LNCaP clone FGC (cell line): Measurements from ENCODE around the gene OR8S1.
"Not testable (repeated sequence)": the region's sequence is repeated elsewhere in the genome, so short reads cannot be mapped to it uniquely, and the experiment has no call there.

Experiments
- DNase-seq: peaks from one replicate; pipeline ENCODE4 v3.0.0-alpha.2; 2011; ENCODE audit warnings: low read depth
- H3K4me3 ChIP-seq: 2 replicates; pipeline ENCODE4 v1.5.1; 2011; ENCODE audit warnings: mild to moderate bottlenecking, low read depth, low read length, control low read depth
- TF ChIP-seq, protein P1 (sequence below): IDR thresholded peaks from 2 replicates; pipeline ENCODE4 v1.5.1; 2012; ENCODE audit warnings: mild to moderate bottlenecking; ENCODE audit not compliant: control insufficient read depth, insufficient read depth; ENCODE audit errors: extremely low read depth

OR8S1 gene

DNA sequence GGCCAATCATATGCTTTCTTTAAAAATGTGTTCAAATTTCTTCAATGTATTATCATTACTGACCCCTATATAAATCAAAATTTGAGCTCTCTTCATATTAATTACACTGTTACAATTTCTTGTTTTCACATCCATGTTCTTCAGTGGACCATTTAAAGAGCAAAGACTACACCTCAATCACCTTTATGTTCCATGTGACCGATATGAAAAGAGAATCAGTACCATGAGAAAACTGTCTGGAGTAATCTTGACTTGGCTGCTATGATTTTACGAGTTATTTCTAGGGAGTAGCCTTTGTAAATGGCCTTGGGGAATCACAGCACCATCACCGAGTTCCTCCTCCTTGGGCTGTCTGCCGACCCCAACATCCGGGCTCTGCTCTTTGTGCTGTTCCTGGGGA, at the start of gene OR8S1:
OR8S1 (plus strand) TSS at position 301 of the 400 bp plus-strand sequence; CDS start at position 301, 0 bp downstream.
- DNase-seq, result no peak

GRCh38 chr12:48482198-48482597, 43.2 kb upstream of the OR8S1 start, which contains the start of gene C12orf54:
Gene C12orf54, plus strand, starts transcription at chr12:48482498. Its CDS starts 799 bp downstream, at chr12:48483297.
- no peak within 1 kb of the TSS for H3K4me3 ChIP-seq
- TF ChIP-seq, protein P1, sequence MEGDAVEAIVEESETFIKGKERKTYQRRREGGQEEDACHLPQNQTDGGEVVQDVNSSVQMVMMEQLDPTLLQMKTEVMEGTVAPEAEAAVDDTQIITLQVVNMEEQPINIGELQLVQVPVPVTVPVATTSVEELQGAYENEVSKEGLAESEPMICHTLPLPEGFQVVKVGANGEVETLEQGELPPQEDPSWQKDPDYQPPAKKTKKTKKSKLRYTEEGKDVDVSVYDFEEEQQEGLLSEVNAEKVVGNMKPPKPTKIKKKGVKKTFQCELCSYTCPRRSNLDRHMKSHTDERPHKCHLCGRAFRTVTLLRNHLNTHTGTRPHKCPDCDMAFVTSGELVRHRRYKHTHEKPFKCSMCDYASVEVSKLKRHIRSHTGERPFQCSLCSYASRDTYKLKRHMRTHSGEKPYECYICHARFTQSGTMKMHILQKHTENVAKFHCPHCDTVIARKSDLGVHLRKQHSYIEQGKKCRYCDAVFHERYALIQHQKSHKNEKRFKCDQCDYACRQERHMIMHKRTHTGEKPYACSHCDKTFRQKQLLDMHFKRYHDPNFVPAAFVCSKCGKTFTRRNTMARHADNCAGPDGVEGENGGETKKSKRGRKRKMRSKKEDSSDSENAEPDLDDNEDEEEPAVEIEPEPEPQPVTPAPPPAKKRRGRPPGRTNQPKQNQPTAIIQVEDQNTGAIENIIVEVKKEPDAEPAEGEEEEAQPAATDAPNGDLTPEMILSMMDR, result no peak
- DNase-seq, result no peak

More for the DNA sequence above, at the start of gene OR8S1:
- TF ChIP-seq, protein P1, result no peak
- no peak within 1 kb of the TSS for H3K4me3 ChIP-seq

- no peak for DNase-seq
- no peak overlapping the region for H3K4me3 ChIP-seq
- TF ChIP-seq, protein P1, result no peak
Measured at GRCh38 chr12:48482930-48483329, 42.5 kb upstream of the OR8S1 start.

DNA sequence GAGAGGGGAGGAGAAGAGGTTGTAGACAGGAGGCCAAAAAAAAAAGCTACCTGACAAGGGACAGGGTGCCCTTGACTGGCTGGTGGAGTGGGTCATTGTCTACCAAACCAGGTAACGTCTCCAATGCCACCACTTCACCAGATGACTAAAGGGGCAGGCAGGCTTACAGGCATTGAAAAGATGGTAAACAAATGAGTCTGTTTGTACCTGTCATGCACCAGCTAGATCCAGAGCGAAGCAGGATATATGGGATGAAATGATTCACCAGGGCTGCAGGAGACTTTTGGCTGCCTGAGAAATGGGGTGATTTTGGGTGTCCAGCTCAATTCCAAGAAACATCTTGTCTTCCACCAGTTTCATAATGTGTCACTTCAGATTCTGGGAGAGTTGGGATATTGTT, 39.2 kb upstream of the OR8S1 start:
- no peak for DNase-seq
- no peak overlapping the region for H3K4me3 ChIP-seq
- TF ChIP-seq, protein P1, result no peak

DNA sequence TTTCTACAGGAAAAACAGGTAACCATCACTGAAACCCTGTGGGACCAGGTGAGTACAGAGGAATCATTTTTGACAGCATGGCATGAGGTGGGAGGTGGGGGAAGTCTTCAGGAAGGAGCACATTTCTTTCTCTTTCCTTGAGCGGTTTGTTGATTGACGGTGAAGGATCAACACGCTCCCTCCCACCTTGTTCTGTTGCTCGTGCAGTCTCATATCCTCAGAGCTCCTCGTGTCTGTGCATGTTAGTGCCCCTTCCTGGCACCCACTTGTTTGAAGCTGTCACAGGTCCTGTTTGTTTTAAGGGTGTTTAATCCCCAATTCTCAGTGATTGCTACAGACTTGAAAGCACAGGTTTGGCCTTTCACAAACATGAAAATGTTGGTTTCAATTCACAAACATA, 38.8 kb upstream of the OR8S1 start:
- no peak for DNase-seq
- H3K4me3 ChIP-seq, result no peak overlapping the region
- TF ChIP-seq, protein P1, result no peak

- TF ChIP-seq, protein P1, result no peak
- no peak for DNase-seq
- H3K4me3 ChIP-seq, result no peak overlapping the region
Measured at GRCh38 chr12:48489012-48489411, 36.4 kb upstream of the OR8S1 start.

- DNase-seq, H3K4me3 ChIP-seq: not testable (repeated sequence)
Measured at GRCh38 chr12:48489456-48489855, 36.0 kb upstream of the OR8S1 start.

GRCh38 chr12:48500281-48500680, 25.2 kb upstream of the OR8S1 start:
- not testable (repeated sequence) for H3K4me3 ChIP-seq, DNase-seq

DNA sequence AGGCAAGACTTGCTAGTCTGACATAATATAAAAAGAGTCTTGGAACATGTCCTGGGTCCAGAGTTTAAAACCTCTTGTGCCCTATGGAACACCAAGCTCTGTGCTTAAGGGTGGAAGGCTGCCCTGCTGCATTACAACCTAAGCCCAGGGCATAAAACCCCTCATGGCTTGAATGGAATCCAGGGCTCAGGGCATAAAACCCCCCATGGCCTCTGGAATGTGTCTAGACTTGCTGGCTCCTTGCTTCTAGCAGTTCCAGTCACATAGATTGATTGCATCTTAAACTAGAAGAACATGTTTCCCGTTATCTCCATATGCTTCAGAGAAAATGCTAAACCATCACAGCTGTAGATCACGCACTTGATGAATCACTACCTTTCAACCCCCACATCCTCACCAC, 18.6 kb upstream of the OR8S1 start:
- not testable (repeated sequence) for DNase-seq, H3K4me3 ChIP-seq
